HepG2 (cell line): ENCODE measurements around the gene MRPS31. TPM values are rescaled to one million over a fixed set of nuclear protein-coding genes. Genes with fewer than 3 reads are reported as not detected.
A peak's percentile ranks its signal among the peaks of the same experiment; 100 is the strongest.

Experiments
- CEBPG ChIP-seq: IDR thresholded peaks from 2 replicates; pipeline ENCODE4 v1.6.1; 2016
- E2F1 ChIP-seq: sonication (generic); formaldehyde crosslinking; IDR thresholded peaks from 2 replicates; pipeline ENCODE4 v1.5.0; 2020; ENCODE audit warnings: missing genetic modification reagents
- GABPA ChIP-seq, 2 experiments: IDR thresholded peaks; 2 replicates each; pipeline ENCODE4 v1.6.1; 2011 to 2016; ENCODE audit warnings: low read depth in 2 of 2, low read length in 1 of 2, missing biosample characterization in 1 of 2, missing genetic modification characterization in 1 of 2
- HNF1A ChIP-seq, 2 experiments: sonication (generic) in 1 of 2; formaldehyde crosslinking in 1 of 2; IDR thresholded peaks; 2 replicates each; pipeline versions ENCODE4 v1.4.0 to v1.6.1; 2016 to 2020; ENCODE audit warnings: borderline replicate concordance in 1 of 2, low read depth in 1 of 2, mild to moderate bottlenecking in 1 of 2, missing genetic modification reagents in 1 of 2
- HNF1B ChIP-seq: sonication (generic); formaldehyde crosslinking; IDR thresholded peaks from 2 replicates; pipeline ENCODE4 v1.5.1; 2020; ENCODE audit warnings: mild to moderate bottlenecking, moderate library complexity, missing genetic modification reagents
- NONO ChIP-seq, 2 experiments: fragments of 450-650 bp in 1 of 2; sonication (generic) in 1 of 2; formaldehyde crosslinking in 1 of 2; IDR thresholded peaks in 1 of 2; conservative IDR thresholded peaks in 1 of 2; 2 replicates each; pipeline versions ENCODE4 v1.6.1 to v1.8.0; 2017 to 2022; ENCODE audit warnings: mild to moderate bottlenecking in 1 of 2, missing genetic modification reagents in 1 of 2, moderate library complexity in 1 of 2
- PAXIP1 ChIP-seq: sonication (generic); formaldehyde crosslinking; conservative IDR thresholded peaks from 2 replicates; pipeline ENCODE4 v1.4.0; 2020; ENCODE audit warnings: mild to moderate bottlenecking, missing genetic modification reagents, moderate library complexity
- SP2 ChIP-seq: sonication (generic); formaldehyde crosslinking; IDR thresholded peaks from 2 replicates; pipeline ENCODE4 v1.5.1; 2020; ENCODE audit warnings: mild to moderate bottlenecking, missing genetic modification reagents
- STAG1 ChIP-seq: sonication (generic); formaldehyde crosslinking; IDR thresholded peaks from 2 replicates; pipeline ENCODE4 v1.4.0; 2020; ENCODE audit warnings: missing genetic modification reagents
- ZNF292 ChIP-seq: sonication (generic); formaldehyde crosslinking; IDR thresholded peaks from 2 replicates; pipeline ENCODE4 v1.8.1; 2022; ENCODE audit warnings: mild to moderate bottlenecking, low read depth, missing genetic modification reagents, borderline replicate concordance
- ZNF484 ChIP-seq: sonication (generic); formaldehyde crosslinking; IDR thresholded peaks from 2 replicates; pipeline ENCODE4 v1.5.1; 2020; ENCODE audit warnings: mild to moderate bottlenecking, low read depth, missing genetic modification reagents, borderline replicate concordance
- ZNF75D ChIP-seq: sonication (generic); formaldehyde crosslinking; IDR thresholded peaks from 2 replicates; pipeline ENCODE4 v1.8.1; 2023; ENCODE audit warnings: missing genetic modification reagents, mild to moderate bottlenecking, borderline replicate concordance
- ZZZ3 ChIP-seq: sonication (generic); formaldehyde crosslinking; IDR thresholded peaks from 2 replicates; pipeline ENCODE4 v1.4.0; 2020; ENCODE audit warnings: missing genetic modification reagents, mild to moderate bottlenecking, borderline replicate concordance
- polyA plus RNA-seq, 8 experiments: library from polyadenylated mRNA; depleted of rRNA in 3 of 8; stranded (reverse) in 7 of 8; unstranded in 1 of 8; fragments of >200 nt; fragmentation: Illumina TruSeq in 4 of 8; extraction: Trizol in 4 of 8; gene quantifications; 2 replicates each; pipeline versions ENCODE4 v1.2.1 to v1.2.3, GENCODE V29; 2011 to 2016; ENCODE audit warnings: low read depth in 4 of 8, missing spikeins in 1 of 8, mixed read lengths in 1 of 8; ENCODE audit not compliant: insufficient read depth in 1 of 8
- total RNA-seq, 5 experiments: library from RNA; depleted of rRNA; stranded (reverse); fragments of >200 nt; fragmentation: Illumina TruSeq; extraction: Trizol; gene quantifications; 2 replicates each; pipeline ENCODE4 v1.2.3, GENCODE V29; 2016; ENCODE audit warnings: low read depth in 1 of 5
- TF ChIP-seq, protein P1 (sequence below): IDR thresholded peaks from 2 replicates; pipeline ENCODE4 v1.6.1; 2016; ENCODE audit warnings: low read depth, control low read depth

The MRPS31 gene
- total and polyA plus RNA-seq, 2 of the 13 experiments (the other 11 are each of a cell fraction or from before 2014, with no cell fraction given), result 23.7 to 34.1 TPM

GRCh38 chr13:40801255-40802217 lies 30.5 kb upstream of the MRPS31 start (continued):
- TF ChIP-seq E2F1 (CRISPR knock-in tag), result no peak
- TF ChIP-seq NONO (IDR thresholded peaks at IDR 0.05), result no peak
- TF ChIP-seq NONO (CRISPR knock-in tag; conservative IDR thresholded peaks at IDR 0.05), result no peak
- TF ChIP-seq ZNF292 (CRISPR knock-in tag), result peak; percentile 46; the same call in 1 of the 2 replicates
- no peak for TF ChIP-seq HNF1B (CRISPR knock-in tag)
- TF ChIP-seq ZNF75D, result no peak
- peak; percentile 79 for TF ChIP-seq PAXIP1 (CRISPR knock-in tag)
- no peak for TF ChIP-seq ZZZ3 (CRISPR knock-in tag)
- TF ChIP-seq HNF1A (IDR thresholded peaks at IDR 0.05; ENCODE audit: low read depth), result no peak
- TF ChIP-seq HNF1A (CRISPR knock-in tag; IDR thresholded peaks at IDR 0.05; ENCODE audit: borderline replicate concordance), result no peak
- TF ChIP-seq, protein P1, sequence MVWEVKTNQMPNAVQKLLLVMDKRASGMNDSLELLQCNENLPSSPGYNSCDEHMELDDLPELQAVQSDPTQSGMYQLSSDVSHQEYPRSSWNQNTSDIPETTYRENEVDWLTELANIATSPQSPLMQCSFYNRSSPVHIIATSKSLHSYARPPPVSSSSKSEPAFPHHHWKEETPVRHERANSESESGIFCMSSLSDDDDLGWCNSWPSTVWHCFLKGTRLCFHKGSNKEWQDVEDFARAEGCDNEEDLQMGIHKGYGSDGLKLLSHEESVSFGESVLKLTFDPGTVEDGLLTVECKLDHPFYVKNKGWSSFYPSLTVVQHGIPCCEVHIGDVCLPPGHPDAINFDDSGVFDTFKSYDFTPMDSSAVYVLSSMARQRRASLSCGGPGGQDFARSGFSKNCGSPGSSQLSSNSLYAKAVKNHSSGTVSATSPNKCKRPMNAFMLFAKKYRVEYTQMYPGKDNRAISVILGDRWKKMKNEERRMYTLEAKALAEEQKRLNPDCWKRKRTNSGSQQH (CRISPR knock-in tag), result no peak
- no peak for TF ChIP-seq SP2 (CRISPR knock-in tag)
- no peak for TF ChIP-seq GABPA (IDR thresholded peaks at IDR 0.05; ENCODE audit: low read depth, low read length)
- no peak for TF ChIP-seq GABPA (CRISPR knock-in tag; IDR thresholded peaks at IDR 0.05; ENCODE audit: low read depth)
- TF ChIP-seq ZNF484, result no peak
- no peak for TF ChIP-seq STAG1 (CRISPR knock-in tag)
- TF ChIP-seq CEBPG (CRISPR knock-in tag), result peak; percentile 51; the same call in 1 of the 2 replicates
